ENCODE results near the gene ABO.

- TF ChIP-seq POLR2A (IDR thresholded peaks at IDR 0.05) (no peak), CTCF (IDR thresholded peaks at IDR 0.05) (no peak)
Measured at GRCh38 chr9:133261103-133261752, 13.8 kb downstream of the ABO start.
